SW 1271 (cell line): ENCODE data around the gene ITGBL1.

ENCODE experiments used
- DNase-seq, 2 experiments: peaks; one replicate each; lab custom pipeline; 2025; lab: John Stamatoyannopoulos, UW

The ITGBL1 gene

GRCh38 chr13:101567841-101568240 is 115.4 kb downstream of the ITGBL1 start:
- no peak for DNase-seq

DNA sequence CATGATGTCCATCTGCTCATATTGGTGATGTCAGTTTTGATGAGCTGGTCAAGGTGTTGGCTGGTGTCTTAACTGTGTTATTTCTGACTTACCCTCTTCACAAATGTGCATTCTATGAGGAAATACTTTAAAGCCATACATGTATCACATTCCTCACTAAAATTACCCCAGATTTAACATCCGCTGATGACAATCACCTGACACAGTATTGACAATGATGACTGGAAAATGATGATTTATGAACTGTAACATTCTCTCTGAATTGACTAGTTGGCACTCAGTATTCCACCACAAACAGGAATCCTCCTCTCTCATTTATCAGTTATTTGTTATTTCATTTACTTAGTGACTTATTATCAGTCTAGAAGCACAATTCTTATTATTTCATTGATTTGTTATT is 117.3 kb downstream of the ITGBL1 start:
- DNase-seq: no peak

DNA sequence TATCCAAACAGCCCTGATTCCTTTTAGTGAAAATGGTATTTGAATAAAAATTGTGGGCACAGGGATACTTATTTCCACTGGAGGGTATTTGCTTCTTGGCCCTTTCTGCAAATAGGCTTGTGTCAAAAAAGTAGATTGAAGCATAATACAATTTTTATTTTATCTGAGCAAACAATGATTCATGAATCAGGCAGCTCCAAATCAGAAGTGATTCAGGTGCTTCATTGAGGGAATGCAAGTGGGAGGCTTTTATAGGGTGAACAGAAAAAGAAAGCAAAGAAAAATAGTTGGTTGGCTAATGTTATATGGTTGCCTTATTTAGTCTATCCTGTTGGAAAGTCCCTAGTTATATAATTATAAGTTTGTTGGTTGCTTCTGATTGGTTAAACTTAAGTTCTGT is 117.9 kb downstream of the ITGBL1 start:
- DNase-seq: no peak

- no peak for DNase-seq
These were observed 120.0 kb downstream of the ITGBL1 start for GRCh38 chr13:101572456-101572855.

DNA sequence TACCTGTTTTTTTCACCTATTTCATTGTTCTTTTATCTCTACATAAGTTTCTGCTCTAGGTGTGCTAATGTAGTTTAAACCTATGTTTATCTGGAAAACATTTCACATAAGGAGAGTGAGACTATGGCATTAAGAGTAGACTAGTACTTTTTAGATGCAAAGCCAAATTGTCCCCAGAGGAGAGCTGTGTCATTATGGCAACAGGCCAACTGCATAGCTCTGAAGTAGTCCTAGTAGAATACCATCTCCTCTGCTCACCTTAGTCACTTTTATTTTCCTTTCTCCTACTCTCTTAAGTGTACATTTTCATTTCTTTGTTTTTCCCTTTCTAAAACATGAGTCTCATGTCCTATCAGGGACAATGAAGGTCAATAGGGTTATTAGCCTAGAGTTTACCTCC is 123.1 kb downstream of the ITGBL1 start:
- no peak for DNase-seq

GRCh38 chr13:101576455-101576854 is 124.0 kb downstream of the ITGBL1 start:
- no peak for DNase-seq

DNA sequence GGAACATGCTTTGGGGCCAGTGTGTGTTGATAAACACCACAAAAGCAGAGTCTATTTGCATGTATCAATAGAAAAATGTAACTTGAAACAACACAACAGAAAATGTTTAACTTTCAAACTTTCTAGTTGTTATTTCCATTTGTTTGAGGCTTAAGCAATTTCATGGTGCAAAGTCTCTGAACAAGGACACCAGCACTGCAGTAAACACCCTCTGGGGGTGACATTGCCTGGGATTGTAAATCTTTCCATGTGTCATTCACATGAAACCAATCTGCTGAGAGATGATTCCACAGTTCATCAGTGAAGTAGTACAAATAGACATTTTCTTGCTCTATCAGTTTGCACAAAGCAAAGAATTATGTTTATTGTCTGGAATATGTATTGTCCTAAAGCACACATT is 124.5 kb downstream of the ITGBL1 start:
- DNase-seq: no peak

DNA sequence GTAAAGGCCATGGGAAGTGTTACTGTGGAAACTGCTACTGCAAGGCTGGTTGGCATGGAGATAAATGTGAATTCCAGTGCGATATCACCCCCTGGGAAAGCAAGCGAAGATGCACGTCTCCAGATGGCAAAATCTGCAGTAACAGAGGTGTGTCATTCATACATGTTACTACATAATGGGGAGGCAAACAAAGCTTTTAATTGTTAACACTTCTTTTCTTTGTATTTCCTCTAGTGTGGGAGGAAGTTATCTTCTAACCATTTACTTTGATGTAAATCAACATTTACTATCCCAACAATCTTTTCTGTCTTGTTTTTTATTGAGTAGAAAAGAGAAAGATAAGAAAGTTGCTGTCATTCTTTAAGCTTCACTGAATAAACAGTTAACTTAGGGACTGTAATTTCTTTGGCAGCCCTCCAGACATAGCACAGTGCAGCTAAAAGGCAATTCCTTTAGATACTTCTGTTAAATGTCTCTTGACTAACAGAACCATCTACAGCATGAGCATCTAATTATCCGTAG is 126.9 kb downstream of the ITGBL1 start:
- no peak for DNase-seq

GRCh38 chr13:101584331-101584730 is 131.9 kb downstream of the ITGBL1 start:
- DNase-seq: no peak

DNA sequence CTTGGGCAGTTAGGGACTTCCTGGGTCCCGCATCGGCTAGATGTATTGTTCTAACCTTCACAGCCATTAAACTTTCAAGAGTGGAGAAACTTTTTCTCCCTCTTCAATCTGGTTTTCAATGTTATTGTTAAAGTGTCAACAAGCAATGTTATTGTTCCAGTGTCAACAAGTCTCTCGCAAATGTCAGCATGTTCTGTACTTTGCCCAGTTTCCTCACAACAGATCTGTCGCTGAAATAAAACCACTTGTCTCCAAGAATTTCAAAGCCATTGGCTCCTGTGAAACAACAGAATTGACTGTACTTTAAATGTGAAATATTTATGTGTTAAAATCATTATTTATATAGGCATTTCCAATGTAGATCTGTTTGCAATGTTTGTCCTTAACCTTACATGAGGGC is 138.0 kb downstream of the ITGBL1 start:
- no peak for DNase-seq

- DNase-seq: no peak
These were observed 142.5 kb downstream of the ITGBL1 start for GRCh38 chr13:101594936-101595335.

DNA sequence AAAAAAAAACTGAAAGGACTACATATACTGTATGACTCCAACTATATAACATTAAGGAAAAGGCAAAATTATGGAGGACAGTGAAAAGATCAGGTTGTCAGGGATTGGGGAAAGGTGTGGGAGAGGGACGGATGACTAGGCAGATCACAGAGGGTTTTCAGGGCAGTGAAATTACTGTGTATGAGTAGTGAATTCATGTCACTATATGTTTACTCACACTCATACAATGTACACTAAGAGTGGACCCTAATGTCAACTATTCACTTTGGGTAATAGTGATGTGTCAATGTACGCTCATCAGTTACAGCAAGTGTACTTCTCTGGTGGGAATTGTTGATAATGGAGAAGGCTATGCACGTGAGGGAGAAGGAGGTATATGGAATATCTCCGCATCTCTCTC is 144.3 kb downstream of the ITGBL1 start:
- DNase-seq: no peak

- DNase-seq: no peak
These were observed 159.3 kb downstream of the ITGBL1 start for GRCh38 chr13:101611491-101612475.

DNA sequence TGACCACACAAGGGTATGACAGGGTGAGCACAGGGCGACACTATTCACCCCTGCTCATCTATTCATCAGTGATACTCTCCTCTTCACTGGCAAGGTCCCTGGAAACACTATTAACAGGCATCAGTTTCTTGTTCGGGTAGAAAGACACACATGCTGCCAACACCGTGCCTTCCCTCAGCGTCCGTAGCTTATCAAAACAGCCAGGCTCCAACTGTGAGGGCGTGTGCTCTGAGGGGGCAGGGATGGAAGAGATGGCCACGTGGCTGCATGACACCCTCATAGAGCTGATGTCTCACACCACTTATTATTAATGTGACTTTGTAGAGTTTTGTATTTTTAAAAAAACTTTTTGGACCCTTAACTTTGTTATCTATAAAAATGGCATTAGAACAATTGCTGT is 160.3 kb downstream of the ITGBL1 start:
- DNase-seq: no peak

GRCh38 chr13:101614491-101614890 is 162.0 kb downstream of the ITGBL1 start:
- DNase-seq: no peak

- DNase-seq: no peak
These were observed 166.1 kb downstream of the ITGBL1 start for GRCh38 chr13:101618440-101619187.

DNA sequence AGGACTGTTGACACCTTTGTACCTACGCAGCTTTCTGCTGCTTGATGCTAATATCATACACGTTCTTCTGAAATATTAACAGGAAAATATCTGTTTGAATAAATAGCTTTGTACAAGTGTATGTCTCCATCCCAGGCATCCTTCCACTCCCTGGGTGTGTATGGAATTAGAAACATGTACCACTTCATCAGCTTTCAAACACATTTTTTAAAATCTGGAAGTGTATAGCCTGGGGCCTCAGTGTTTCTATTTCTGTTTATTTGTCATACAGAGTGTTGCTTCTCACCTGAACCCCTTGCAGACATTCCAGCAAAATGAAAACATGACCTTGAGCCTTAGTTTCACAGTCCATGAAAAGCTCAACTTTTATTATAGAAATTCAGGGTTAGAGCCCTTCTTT is 168.6 kb downstream of the ITGBL1 start:
- DNase-seq: no peak

DNA sequence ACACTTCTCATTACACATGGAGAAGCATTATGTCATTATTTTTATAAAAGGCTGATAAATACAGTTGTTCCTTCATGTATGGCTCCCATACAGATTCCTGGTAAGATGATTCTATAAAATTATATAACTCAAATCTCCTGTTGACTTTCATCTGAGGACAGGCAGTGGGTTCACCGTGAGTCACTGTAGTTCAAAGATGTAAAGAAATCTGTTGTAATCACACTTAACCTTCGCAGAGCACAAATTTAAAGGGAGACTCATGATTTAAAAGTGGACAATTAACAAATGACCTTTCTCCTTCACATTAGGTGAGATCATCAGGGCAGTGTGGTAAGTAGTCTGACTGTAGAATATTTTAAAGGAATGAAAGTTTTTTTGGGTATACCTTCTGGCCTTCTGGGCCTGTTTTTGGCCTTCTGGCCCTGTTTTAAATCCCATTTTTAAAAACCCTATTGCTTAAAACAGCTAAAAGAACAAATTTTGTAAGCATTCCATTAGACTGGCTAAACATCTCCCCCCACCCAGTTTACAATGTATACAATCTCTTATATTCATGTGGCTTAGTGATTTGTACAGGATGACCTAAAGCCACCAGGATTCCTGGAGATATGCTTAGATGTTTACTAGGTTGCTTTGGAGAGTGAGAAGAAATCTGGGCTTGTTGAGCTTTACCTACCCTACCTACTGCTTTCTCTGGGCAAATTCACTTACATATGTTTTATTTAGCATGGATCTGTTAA is 171.2 kb downstream of the ITGBL1 start:
- DNase-seq: no peak

DNA sequence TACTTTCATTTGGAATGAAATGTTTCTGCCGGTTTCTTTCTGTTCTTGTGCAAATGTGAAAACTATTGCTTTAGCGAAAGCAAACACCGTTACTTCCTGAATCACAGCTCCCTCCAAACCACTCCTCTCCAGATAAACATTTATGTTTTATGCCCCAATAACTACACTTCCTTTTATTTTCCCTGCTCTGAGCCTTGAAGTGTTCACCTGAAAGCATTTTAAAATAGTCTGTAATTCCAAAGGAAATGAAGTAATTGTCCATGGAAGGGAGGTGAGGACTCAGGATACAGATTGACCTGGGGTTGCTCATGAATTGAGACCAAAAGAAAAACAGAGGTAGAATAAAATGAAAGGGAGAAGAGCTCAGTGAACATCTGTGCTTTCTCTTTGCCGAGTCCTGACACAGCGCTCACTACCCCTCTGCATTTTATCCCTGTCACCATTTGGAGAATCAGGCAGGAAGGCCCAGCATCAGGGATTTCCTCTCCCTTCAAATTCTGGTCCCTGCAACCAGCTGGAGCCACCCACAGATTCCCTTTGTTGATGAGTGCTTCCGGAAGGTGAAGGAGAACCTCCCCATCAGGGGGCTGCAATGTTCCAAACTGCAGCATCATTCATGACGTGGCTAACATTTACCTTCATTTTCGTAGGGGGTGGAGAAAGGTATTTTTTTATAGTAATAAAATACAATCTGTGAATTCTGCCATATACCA is 171.9 kb downstream of the ITGBL1 start:
- DNase-seq: no peak

- DNase-seq: no peak
These were observed 172.5 kb downstream of the ITGBL1 start for GRCh38 chr13:101624981-101625380.

GRCh38 chr13:101626925-101627555 is 174.6 kb downstream of the ITGBL1 start:
- DNase-seq: no peak
